Measurements from ENCODE around the gene INPP4B.
A peak's percentile ranks its signal among the peaks of the same experiment; 100 is the strongest.

Gene INPP4B

GRCh38 chr4:142683997-142684396 is 162.1 kb downstream of the INPP4B start:
- no peaks in the 10 kb centered on the region for H4K20me1 ChIP-seq (ENCODE audit: insufficient read depth, low read length)
- H3K4me2 ChIP-seq (ENCODE audit: low read length) = no peak overlapping the region
- H3K27ac ChIP-seq (ENCODE audit: low read length) = no peak overlapping the region
- H3K4me3 ChIP-seq (ENCODE audit: low read length) = no peak overlapping the region
- H3K9me3 ChIP-seq (ENCODE audit: insufficient read depth, low read length) = no peaks in the 10 kb centered on the region
- H3K9ac ChIP-seq (ENCODE audit: low read length) = no peak overlapping the region
- H3K27me3 ChIP-seq (ENCODE audit: low read depth, low read length) = no peaks in the 10 kb centered on the region
- H3K4me1 ChIP-seq (ENCODE audit: low read length) = no peaks in the 10 kb centered on the region
- no peaks in the 10 kb centered on the region for H3K36me3 ChIP-seq (replicated peaks; ENCODE audit: low read depth, low read length)
- H3K79me2 ChIP-seq (ENCODE audit: low read length) = no peaks in the 10 kb centered on the region
- no peak overlapping the region for H2AFZ ChIP-seq (ENCODE audit: low read depth, low read length)
- TF ChIP-seq EZH2phosphoT487 (IDR thresholded peaks at IDR 0.05; ENCODE audit: low read depth) (no peak), CTCF (IDR thresholded peaks at IDR 0.05; ENCODE audit: low read depth, low read length) (no peak)

GRCh38 chr4:142683503-142683902 is 162.6 kb downstream of the INPP4B start:
- Histone ChIP-seq H4K20me1 (ENCODE audit: insufficient read depth, low read length) (no peaks in the 10 kb centered on the region), H3K79me2 (ENCODE audit: low read length) (no peaks in the 10 kb centered on the region), H3K4me2 (ENCODE audit: low read length) (no peak overlapping the region), H3K27me3 (ENCODE audit: low read depth, low read length) (no peaks in the 10 kb centered on the region), H3K9ac (ENCODE audit: low read length) (no peak overlapping the region), H3K9me3 (ENCODE audit: insufficient read depth, low read length) (no peaks in the 10 kb centered on the region), H2AFZ (ENCODE audit: low read depth, low read length) (no peak overlapping the region), H3K27ac (ENCODE audit: low read length) (no peak overlapping the region), H3K36me3 (replicated peaks; ENCODE audit: low read depth, low read length) (no peaks in the 10 kb centered on the region), H3K4me1 (ENCODE audit: low read length) (no peaks in the 10 kb centered on the region), H3K4me3 (ENCODE audit: low read length) (no peak overlapping the region)
- no peak for TF ChIP-seq EZH2phosphoT487 (IDR thresholded peaks at IDR 0.05; ENCODE audit: low read depth)
- TF ChIP-seq CTCF (IDR thresholded peaks at IDR 0.05; ENCODE audit: low read depth, low read length) = no peak

DNA sequence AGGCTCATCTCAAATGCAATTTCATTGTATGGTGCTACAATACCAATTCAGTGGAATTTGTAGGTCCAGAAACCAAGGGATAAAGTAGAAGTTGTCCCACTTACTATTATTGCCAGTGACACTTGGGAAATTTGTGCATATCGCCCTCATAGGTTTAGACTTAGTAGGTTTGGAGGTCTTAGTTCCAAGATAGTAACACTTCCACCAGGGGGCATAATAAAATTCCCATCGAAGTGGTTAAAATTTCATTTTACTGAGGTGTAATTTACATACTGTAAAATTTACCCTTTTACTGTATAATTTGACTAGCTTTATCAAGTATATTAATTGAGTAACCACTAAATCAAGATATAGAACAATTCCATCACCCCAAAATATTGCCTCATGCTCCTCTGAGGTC is 174.6 kb downstream of the INPP4B start:
- Histone ChIP-seq H4K20me1 (ENCODE audit: insufficient read depth, low read length) (no peaks in the 10 kb centered on the region), H3K36me3 (replicated peaks; ENCODE audit: low read depth, low read length) (peaks cover 3% of the 10 kb centered on the region)
- TF ChIP-seq EZH2phosphoT487 (IDR thresholded peaks at IDR 0.05; ENCODE audit: low read depth) = no peak
- TF ChIP-seq CTCF (IDR thresholded peaks at IDR 0.05; ENCODE audit: low read depth, low read length) = peak; percentile 41

DNA sequence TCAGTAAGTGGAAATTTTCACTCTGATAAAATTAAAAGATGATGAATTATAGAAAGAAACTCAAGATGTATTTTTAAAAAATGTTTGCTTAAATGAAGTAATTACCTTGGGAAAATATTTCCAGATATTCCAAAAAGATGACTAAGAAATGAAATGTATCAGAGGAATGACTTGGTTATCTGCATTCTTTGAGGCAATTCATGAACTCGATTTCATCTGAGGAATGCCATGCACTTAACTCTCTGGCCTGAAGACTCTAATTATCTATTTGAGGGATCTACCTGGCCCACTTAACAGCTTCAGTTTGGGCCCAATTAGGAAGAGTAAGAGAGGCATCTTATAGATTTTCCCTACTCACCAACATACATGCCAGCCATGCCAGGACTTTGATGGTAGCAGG is 182.3 kb downstream of the INPP4B start:
- no peak overlapping the region for H3K4me3 ChIP-seq (ENCODE audit: low read length)
- H3K79me2 ChIP-seq (ENCODE audit: low read length) = no peaks in the 10 kb centered on the region
- H4K20me1 ChIP-seq (ENCODE audit: insufficient read depth, low read length) = no peaks in the 10 kb centered on the region
- H3K36me3 ChIP-seq (replicated peaks; ENCODE audit: low read depth, low read length) = no peaks in the 10 kb centered on the region
- no peak for TF ChIP-seq CTCF (IDR thresholded peaks at IDR 0.05; ENCODE audit: low read depth, low read length)
- no peak for TF ChIP-seq EZH2phosphoT487 (IDR thresholded peaks at IDR 0.05; ENCODE audit: low read depth)
- H3K9ac ChIP-seq (ENCODE audit: low read length) = no peak overlapping the region
- H3K4me2 ChIP-seq (ENCODE audit: low read length) = no peak overlapping the region
- peaks cover 19% of the 10 kb centered on the region; the same call in 1 of the 2 replicates for H3K9me3 ChIP-seq (ENCODE audit: insufficient read depth, low read length)
- H3K4me1 ChIP-seq (ENCODE audit: low read length) = no peaks in the 10 kb centered on the region
- H3K27me3 ChIP-seq (ENCODE audit: low read depth, low read length) = no peaks in the 10 kb centered on the region
- H2AFZ ChIP-seq (ENCODE audit: low read depth, low read length) = no peak overlapping the region
- no peak overlapping the region for H3K27ac ChIP-seq (ENCODE audit: low read length)

More for the DNA sequence above, 174.6 kb downstream of the INPP4B start:
- H3K4me2 ChIP-seq (ENCODE audit: low read length) = no peak overlapping the region
- H3K9me3 ChIP-seq (ENCODE audit: insufficient read depth, low read length) = peaks cover 11% of the 10 kb centered on the region; the same call in 1 of the 2 replicates
- no peaks in the 10 kb centered on the region for H3K4me1 ChIP-seq (ENCODE audit: low read length)
- H2AFZ ChIP-seq (ENCODE audit: low read depth, low read length) = no peak overlapping the region
- no peak overlapping the region for H3K9ac ChIP-seq (ENCODE audit: low read length)
- no peaks in the 10 kb centered on the region for H3K27me3 ChIP-seq (ENCODE audit: low read depth, low read length)
- H3K79me2 ChIP-seq (ENCODE audit: low read length) = no peaks in the 10 kb centered on the region
- H3K4me3 ChIP-seq (ENCODE audit: low read length) = no peak overlapping the region
- H3K27ac ChIP-seq (ENCODE audit: low read length) = no peak overlapping the region
